Erythroblast (primary cell): ENCODE data around the gene SNX24.

ENCODE experiments used
- GATA1 ChIP-seq: IDR thresholded peaks from 2 replicates; pipeline ENCODE4 v1.6.1; 2011; ENCODE audit warnings: low read depth, mild to moderate bottlenecking, control low read depth, low read length, moderate library complexity
- POLR2A ChIP-seq: IDR thresholded peaks from 2 replicates; pipeline ENCODE4 v1.6.1; 2011; ENCODE audit warnings: mild to moderate bottlenecking, low read length

- TF ChIP-seq POLR2A: no peak
- TF ChIP-seq GATA1: no peak
These were observed 112.0 kb downstream of the SNX24 start for GRCh38 chr5:122957457-122957856.
